Activated CD8-positive, alpha-beta T cell treated with anti-CD3 and anti-CD28 coated beads, Interleukin-2, amount 10 ng/mL, durations not matched to agents 7 days and 5 days (primary cell): ENCODE data around the gene TBC1D2. TPM values are rescaled to one million over a fixed set of nuclear protein-coding genes. Genes with fewer than 3 reads are reported as not detected.
"Not testable (repeated sequence)": the region's sequence is repeated elsewhere in the genome, so short reads cannot be mapped to it uniquely, and the experiment has no call there.

Experiments
- ATAC-seq: fragments of 150-1000 bp; cut with Tn5 transposase; one replicate; pipeline ENCODE4 v1.10.0; 2021; ENCODE audit warnings: moderate library complexity
- CTCF ChIA-PET: fragments of 350-600 bp; sonication (Branson Sonifier 250); formaldehyde crosslinking; loops from one replicate; lab custom pipeline; 2021; ENCODE audit warnings: antibody characterized with exemption; lab: Charles Lee
- POLR2A ChIA-PET: fragments of 350-600 bp; sonication (Branson Sonifier 250); formaldehyde crosslinking; loops from one replicate; lab custom pipeline; 2021; ENCODE audit warnings: antibody characterized with exemption; lab: Charles Lee
- DNase-seq: peaks from one replicate; pipeline ENCODE4 v3.0.0-alpha.2; 2020
- H3K27ac Mint-ChIP-seq: one replicate; pipeline ENCODE4 v1.8.0; 2021; ENCODE audit warnings: mild to moderate bottlenecking, mixed read lengths
- H3K27me3 Mint-ChIP-seq: one replicate; pipeline ENCODE4 v1.8.0; 2021; ENCODE audit warnings: low read depth, mixed read lengths
- H3K36me3 Mint-ChIP-seq: one replicate; pipeline ENCODE4 v1.8.0; 2021; ENCODE audit warnings: low read depth, mixed read lengths
- H3K4me1 Mint-ChIP-seq: one replicate; pipeline ENCODE4 v1.8.0; 2021; ENCODE audit warnings: low read depth, mixed read lengths
- H3K4me3 Mint-ChIP-seq: one replicate; pipeline ENCODE4 v1.8.0; 2021; ENCODE audit warnings: mild to moderate bottlenecking, mixed read lengths
- H3K9me3 Mint-ChIP-seq: one replicate; pipeline ENCODE4 v1.8.0; 2022; ENCODE audit warnings: mixed read lengths; ENCODE audit not compliant: insufficient read depth
- total RNA-seq, 2 experiments: library from RNA; stranded (reverse); gene quantifications; one replicate each; pipeline ENCODE4 v1.2.3, GENCODE V29; 2021

TBC1D2 gene
- total RNA-seq, 2 experiments from 2014 or later: 3.0 to 3.5 TPM

- H3K9me3 Mint-ChIP-seq: no peaks in the 10 kb centered on the region
- no peak overlapping the region for H3K27ac Mint-ChIP-seq
- no peaks in the 10 kb centered on the region for H3K4me1 Mint-ChIP-seq
- ChIA-PET POLR2A (no interaction called here), CTCF (no interaction called here)
- H3K27me3 Mint-ChIP-seq: peaks cover 8% of the 10 kb centered on the region
- H3K36me3 Mint-ChIP-seq: no peaks in the 10 kb centered on the region
- no peak for ATAC-seq
- no peak for DNase-seq
- H3K4me3 Mint-ChIP-seq: no peak overlapping the region
Measured at GRCh38 chr9:98288881-98289280, 33.4 kb upstream of the TBC1D2 start.

- Mint-ChIP-seq H3K27ac (no peak overlapping the region), H3K36me3 (no peaks in the 10 kb centered on the region), H3K27me3 (peaks cover 10% of the 10 kb centered on the region), H3K4me1 (no peaks in the 10 kb centered on the region), H3K9me3 (no peaks in the 10 kb centered on the region), H3K4me3 (no peak overlapping the region)
- ChIA-PET POLR2A (no interaction called here), CTCF (no interaction called here)
- DNase-seq (no peak), ATAC-seq (no peak)
Measured at GRCh38 chr9:98287384-98287783, 31.9 kb upstream of the TBC1D2 start.

GRCh38 chr9:98285446-98285845, 30.0 kb upstream of the TBC1D2 start:
- Mint-ChIP-seq H3K27me3 (peaks cover 13% of the 10 kb centered on the region), H3K9me3 (no peaks in the 10 kb centered on the region), H3K4me3 (no peak overlapping the region), H3K36me3 (no peaks in the 10 kb centered on the region), H3K27ac (no peak overlapping the region), H3K4me1 (no peaks in the 10 kb centered on the region)
- DNase-seq: no peak
- ChIA-PET CTCF (no interaction called here), POLR2A (no interaction called here)
- ATAC-seq: no peak

GRCh38 chr9:98284754-98285153, 29.3 kb upstream of the TBC1D2 start:
- Mint-ChIP-seq H3K9me3 (no peaks in the 10 kb centered on the region), H3K27me3 (peaks cover 15% of the 10 kb centered on the region), H3K27ac (no peak overlapping the region), H3K4me1 (no peaks in the 10 kb centered on the region), H3K36me3 (no peaks in the 10 kb centered on the region), H3K4me3 (no peak overlapping the region)
- ChIA-PET POLR2A (no interaction called here), CTCF (no interaction called here)
- ATAC-seq (no peak), DNase-seq (no peak)

- H3K9me3 Mint-ChIP-seq, DNase-seq, ATAC-seq, H3K36me3 Mint-ChIP-seq, H3K4me3 Mint-ChIP-seq, H3K4me1 Mint-ChIP-seq, H3K27ac Mint-ChIP-seq, POLR2A ChIA-PET: not testable (repeated sequence)
- CTCF ChIA-PET: interaction anchor here (0.7 to 1.0 kb wide), 2 partner anchors 392 to 493 kb away, joined by 3 read pairs; no protein-coding TSS in a partner anchor
- peaks cover 26% of the 10 kb centered on the region for H3K27me3 Mint-ChIP-seq
Measured at GRCh38 chr9:98283143-98283542, 27.7 kb upstream of the TBC1D2 start.

GRCh38 chr9:98281281-98281680, 25.8 kb upstream of the TBC1D2 start:
- no peaks in the 10 kb centered on the region for H3K9me3 Mint-ChIP-seq
- ChIA-PET POLR2A (no interaction called here), CTCF (interaction anchor here (1.0 kb wide), 1 partner anchor 495 kb away, joined by 4 read pairs; no protein-coding TSS in a partner anchor)
- no peaks in the 10 kb centered on the region for H3K36me3 Mint-ChIP-seq
- DNase-seq (no peak), ATAC-seq (no peak)
- H3K4me1 Mint-ChIP-seq: no peaks in the 10 kb centered on the region
- H3K27ac Mint-ChIP-seq: no peak overlapping the region
- H3K4me3 Mint-ChIP-seq: no peak overlapping the region
- peaks cover 32% of the 10 kb centered on the region for H3K27me3 Mint-ChIP-seq

- Mint-ChIP-seq H3K27ac (no peak overlapping the region), H3K27me3 (peaks cover 33% of the 10 kb centered on the region), H3K4me1 (no peaks in the 10 kb centered on the region), H3K36me3 (no peaks in the 10 kb centered on the region), H3K4me3 (no peak overlapping the region), H3K9me3 (no peaks in the 10 kb centered on the region)
- POLR2A ChIA-PET: no interaction called here
- DNase-seq: no peak
- ATAC-seq: no peak
- CTCF ChIA-PET: interaction anchor here (1.0 kb wide), 1 partner anchor 495 kb away, joined by 4 read pairs; no protein-coding TSS in a partner anchor
Measured at GRCh38 chr9:98280574-98280973, 25.1 kb upstream of the TBC1D2 start.

GRCh38 chr9:98280162-98280561, 24.7 kb upstream of the TBC1D2 start:
- ATAC-seq: no peak

GRCh38 chr9:98276907-98277469, 21.5 kb upstream of the TBC1D2 start:
- no peak overlapping the region for H3K27ac Mint-ChIP-seq
- ChIA-PET POLR2A (no interaction called here), CTCF (no interaction called here)
- DNase-seq (no peak), ATAC-seq (no peak)
- H3K4me1 Mint-ChIP-seq: no peaks in the 10 kb centered on the region
- no peaks in the 10 kb centered on the region for H3K9me3 Mint-ChIP-seq
- no peaks in the 10 kb centered on the region for H3K36me3 Mint-ChIP-seq
- no peak overlapping the region for H3K4me3 Mint-ChIP-seq
- H3K27me3 Mint-ChIP-seq: peaks cover 35% of the 10 kb centered on the region

More at GRCh38 chr9:98280162-98280561, 24.7 kb upstream of the TBC1D2 start:
- no peak for DNase-seq
- Mint-ChIP-seq H3K4me1 (no peaks in the 10 kb centered on the region), H3K9me3 (no peaks in the 10 kb centered on the region), H3K27me3 (peaks cover 33% of the 10 kb centered on the region), H3K27ac (no peak overlapping the region), H3K4me3 (no peak overlapping the region), H3K36me3 (no peaks in the 10 kb centered on the region)
- POLR2A ChIA-PET: no interaction called here
- CTCF ChIA-PET: no interaction called here

GRCh38 chr9:98275159-98275558, 19.7 kb upstream of the TBC1D2 start:
- no peak overlapping the region for H3K4me3 Mint-ChIP-seq
- no peaks in the 10 kb centered on the region for H3K4me1 Mint-ChIP-seq
- no peaks in the 10 kb centered on the region for H3K9me3 Mint-ChIP-seq
- H3K27ac Mint-ChIP-seq: no peak overlapping the region
- peaks cover 36% of the 10 kb centered on the region for H3K27me3 Mint-ChIP-seq
- no peak for ATAC-seq
- no peak for DNase-seq
- ChIA-PET CTCF (no interaction called here), POLR2A (no interaction called here)
- H3K36me3 Mint-ChIP-seq: no peaks in the 10 kb centered on the region

- Mint-ChIP-seq H3K9me3 (no peaks in the 10 kb centered on the region), H3K27ac (no peak overlapping the region), H3K27me3 (peaks cover 27% of the 10 kb centered on the region), H3K4me1 (no peaks in the 10 kb centered on the region), H3K4me3 (no peak overlapping the region), H3K36me3 (no peaks in the 10 kb centered on the region)
- ATAC-seq (no peak), DNase-seq (no peak)
- CTCF ChIA-PET: no interaction called here
- POLR2A ChIA-PET: interaction anchor here (1.2 kb wide), 1 partner anchor 16 kb away, joined by 3 read pairs; the partner anchor contains the start of gene TBC1D2
Measured at GRCh38 chr9:98272083-98272482, 16.6 kb upstream of the TBC1D2 start.

GRCh38 chr9:98271479-98271878, 16.0 kb upstream of the TBC1D2 start:
- ATAC-seq (no peak), DNase-seq (no peak)
- Mint-ChIP-seq H3K27me3 (peaks cover 26% of the 10 kb centered on the region), H3K27ac (no peak overlapping the region), H3K4me3 (no peak overlapping the region), H3K36me3 (no peaks in the 10 kb centered on the region), H3K4me1 (no peaks in the 10 kb centered on the region), H3K9me3 (no peaks in the 10 kb centered on the region)
- ChIA-PET POLR2A (interaction anchor here (1.2 kb wide), 1 partner anchor 16 kb away, joined by 3 read pairs; the partner anchor contains the start of gene TBC1D2), CTCF (no interaction called here)
